Heart right ventricle (tissue), 16 donors: ENCODE data around the gene HEATR3. TPM values are rescaled to one million over a fixed set of nuclear protein-coding genes. Genes with fewer than 3 reads are reported as not detected.

Experiments
- ATAC-seq, 8 donors: fragments of 200-7000 bp; cut with Tn5 transposase; one replicate each; pipeline ENCODE4 v1.9.1; 2020; ENCODE audit warnings: mild to moderate bottlenecking in 8 of 8, moderate library complexity in 8 of 8, moderate number of reproducible peaks in 1 of 8
- DNase-seq, 2 donors: peaks; one replicate each; pipeline ENCODE4 v3.0.0-alpha.2; 2020
- H3K27ac ChIP-seq, 10 donors: fragments of 200-600 bp; sonication (generic) in 2 of 10; one replicate each; pipeline versions ENCODE4 v1.5.0 to v1.8.0; 2020 to 2022; ENCODE audit warnings: mild to moderate bottlenecking in 3 of 10
- H3K27me3 ChIP-seq, 7 donors: fragments of 200-600 bp; one replicate each; pipeline ENCODE4 v1.8.0; 2021 to 2022; ENCODE audit warnings: mild to moderate bottlenecking in 2 of 7
- H3K36me3 ChIP-seq, 9 donors: fragments of 200-600 bp; sonication (generic) in 1 of 9; one replicate each; pipeline versions ENCODE4 v1.5.0 to v1.8.0; 2020 to 2022; ENCODE audit warnings: mild to moderate bottlenecking in 2 of 9
- H3K4me1 ChIP-seq, 9 donors: fragments of 200-600 bp; sonication (generic) in 1 of 9; one replicate each; pipeline versions ENCODE4 v1.5.0 to v1.8.0; 2020 to 2022; ENCODE audit warnings: mild to moderate bottlenecking in 4 of 9
- H3K4me3 ChIP-seq, 10 donors: fragments of 200-600 bp; sonication (generic) in 2 of 10; one replicate each; pipeline versions ENCODE4 v1.5.0 to v1.8.0; 2020 to 2022; ENCODE audit warnings: mild to moderate bottlenecking in 7 of 10, moderate library complexity in 2 of 10
- H3K9me3 ChIP-seq, 11 donors: fragments of 200-600 bp in 10 of 11; sonication (generic) in 2 of 11; one replicate each; pipeline versions ENCODE4 v1.5.0 to v1.8.0; 2013 to 2022; ENCODE audit warnings: mild to moderate bottlenecking in 2 of 11, control low read depth in 1 of 11, moderate library complexity in 1 of 11
- CTCF ChIP-seq, 9 donors: fragments of 200-600 bp; sonication (generic) in 2 of 9; IDR thresholded peaks; one replicate each; pipeline versions ENCODE4 v1.5.0 to v1.8.0; 2021 to 2022; ENCODE audit warnings: antibody characterized with exemption in 9 of 9, mild to moderate bottlenecking in 5 of 9, moderate library complexity in 1 of 9
- WGBS, 2 donors: extraction: QIAGEN DNeasy Blood & Tissue Kit; methylation state at CpG; one replicate each; pipeline ENCODE4 v1.1.7; 2013; ENCODE audit warnings: inconsistent platforms in 1 of 2; 5-methylcytosine and 5-hydroxymethylcytosine counted together
- intact Hi-C, 10 donors: fragments of 100-400 bp; cut with DNase I; formaldehyde crosslinking; loops; one replicate each; pipeline versions ENCODE4 v1.11.1 to v1.14.2; 2022
- polyA plus RNA-seq, 2 donors: library from polyadenylated mRNA; stranded (reverse); fragments of 200-250 nt; gene quantifications; one replicate each; pipeline ENCODE4 v1.2.3, GENCODE V29; 2013
- total RNA-seq, 10 donors: library from RNA; stranded (reverse); fragmentation: NEBNext Ultra II Directional in 3 of 10; extraction: Animal tissue kit (Norgen Biotek cat#: 25700) in 3 of 10; gene quantifications; one replicate each; pipeline versions ENCODE4 v1.2.1 to v1.2.4, GENCODE V29; 2021 to 2023
- donor health status: Arrhythmogenic right ventricular cardiomyopathy.
- donor health status: ischemic (EF 13 %, LVEDD 7.1; RV severe dilation, severe dysfunction).
- donor health status: healthy with polysubstance abuse.
- donor health status: DM: no; HTN: yes; CAD: no.
- donor health status: DM: no; HTN: no; CAD: no.
- donor health status: ischemic (EF 25% LVEDD 6.9; RV normal size, moderate dysfunction).
- donor health status: ischemic (EF 25% LVEDD 5.7; RV mildly dilated, moderate dysfunction).
- donor health status: healthy.
- donor health status: DM: yes; HTN: yes; CAD: no.
- donor health status: Ischemic cardiomyopathy.
- donor health status: ischemic (EF 35%, LVEDD 5.7; RV mildly dilated, moderate dysfunction).
- donor health status: nonischemic (EF 11% LVEDD 7.7; RV severe dilation, severe dysfunction).
- donor health status: DM: yes; HTN: yes; CAD: no.
- donor health status: PGD.
- donor health status: ischemic (EF 29% LVEDD 5.4; RV normal size, mild dysfunction).
- donor health status: nonischemic (EF 23%, LVEDD 6.1; RV moderate dilation, normal function).

HEATR3 gene
- total and polyA plus RNA-seq, 12 donors: 3.8 to 15.8 (median 10.3) TPM

- WGBS, 2 donors: 88 to 90% methylated on average over 3 of the region's 3 CpGs
These were observed 31.0 kb downstream of the HEATR3 start for GRCh38 chr16:50096791-50097190.

GRCh38 chr16:50099957-50100648 lies 34.3 kb downstream of the HEATR3 start:
- intact Hi-C loops: no loop called here
- no peak for TF ChIP-seq CTCF (IDR thresholded peaks at IDR 0.05)
- 77 to 86% methylated on average over 6 of the region's 6 CpGs for WGBS, 2 donors
- ATAC-seq (no peak), DNase-seq (no peak)
- Histone ChIP-seq H3K27me3 (no peaks in the 10 kb centered on the region), H3K36me3 (peaks cover 0 to 91% (median 34%) of the 10 kb centered on the region in 9 donors), H3K4me3 (no peak overlapping the region), H3K4me1 (no peaks in the 10 kb centered on the region), H3K9me3 (no peaks in the 10 kb centered on the region), H3K27ac (no peak overlapping the region)

More at GRCh38 chr16:50096791-50097190, 31.0 kb downstream of the HEATR3 start:
- intact Hi-C loops: no loop called here
- no peak for TF ChIP-seq CTCF (IDR thresholded peaks at IDR 0.05)
- Histone ChIP-seq H3K4me3 (no peak overlapping the region), H3K36me3 (peaks cover 0 to 81% (median 15%) of the 10 kb centered on the region in 9 donors), H3K27me3 (no peaks in the 10 kb centered on the region), H3K4me1 (peaks cover 0 to 14% (median 5%) of the 10 kb centered on the region in 9 donors), H3K27ac (no peak overlapping the region), H3K9me3 (no peaks in the 10 kb centered on the region)
- ATAC-seq: no peak
- DNase-seq: no peak

- Histone ChIP-seq H3K36me3 (peaks cover 0 to 92% (median 34%) of the 10 kb centered on the region in 9 donors), H3K9me3 (no peaks in the 10 kb centered on the region), H3K27me3 (no peaks in the 10 kb centered on the region), H3K4me1 (no peaks in the 10 kb centered on the region), H3K4me3 (no peak overlapping the region), H3K27ac (no peak overlapping the region)
- ATAC-seq (no peak), DNase-seq (no peak)
- WGBS, 2 donors: 93 to 97% methylated on average over 6 of the region's 6 CpGs
- intact Hi-C loops: no loop called here
- TF ChIP-seq CTCF (IDR thresholded peaks at IDR 0.05): no peak
These were observed 36.4 kb downstream of the HEATR3 start for GRCh38 chr16:50102051-50102746.

- whole genome bisulfite sequencing, 2 donors: 81 to 86% methylated on average over 5 of the region's 5 CpGs
- intact Hi-C loops: no loop called here
- no peaks in the 10 kb centered on the region for H3K4me1 ChIP-seq
- ATAC-seq (no peak), DNase-seq (no peak)
- no peak overlapping the region for H3K27ac ChIP-seq
- no peaks in the 10 kb centered on the region for H3K9me3 ChIP-seq
- no peak overlapping the region for H3K4me3 ChIP-seq
- no peak for TF ChIP-seq CTCF (IDR thresholded peaks at IDR 0.05)
- H3K27me3 ChIP-seq: no peaks in the 10 kb centered on the region
- H3K36me3 ChIP-seq: peaks cover 0 to 88% (median 34%) of the 10 kb centered on the region in 9 donors
These were observed 38.0 kb downstream of the HEATR3 start for GRCh38 chr16:50103764-50104163.
